ENCODE measurements around the gene STIMATE.

The STIMATE gene

DNA sequence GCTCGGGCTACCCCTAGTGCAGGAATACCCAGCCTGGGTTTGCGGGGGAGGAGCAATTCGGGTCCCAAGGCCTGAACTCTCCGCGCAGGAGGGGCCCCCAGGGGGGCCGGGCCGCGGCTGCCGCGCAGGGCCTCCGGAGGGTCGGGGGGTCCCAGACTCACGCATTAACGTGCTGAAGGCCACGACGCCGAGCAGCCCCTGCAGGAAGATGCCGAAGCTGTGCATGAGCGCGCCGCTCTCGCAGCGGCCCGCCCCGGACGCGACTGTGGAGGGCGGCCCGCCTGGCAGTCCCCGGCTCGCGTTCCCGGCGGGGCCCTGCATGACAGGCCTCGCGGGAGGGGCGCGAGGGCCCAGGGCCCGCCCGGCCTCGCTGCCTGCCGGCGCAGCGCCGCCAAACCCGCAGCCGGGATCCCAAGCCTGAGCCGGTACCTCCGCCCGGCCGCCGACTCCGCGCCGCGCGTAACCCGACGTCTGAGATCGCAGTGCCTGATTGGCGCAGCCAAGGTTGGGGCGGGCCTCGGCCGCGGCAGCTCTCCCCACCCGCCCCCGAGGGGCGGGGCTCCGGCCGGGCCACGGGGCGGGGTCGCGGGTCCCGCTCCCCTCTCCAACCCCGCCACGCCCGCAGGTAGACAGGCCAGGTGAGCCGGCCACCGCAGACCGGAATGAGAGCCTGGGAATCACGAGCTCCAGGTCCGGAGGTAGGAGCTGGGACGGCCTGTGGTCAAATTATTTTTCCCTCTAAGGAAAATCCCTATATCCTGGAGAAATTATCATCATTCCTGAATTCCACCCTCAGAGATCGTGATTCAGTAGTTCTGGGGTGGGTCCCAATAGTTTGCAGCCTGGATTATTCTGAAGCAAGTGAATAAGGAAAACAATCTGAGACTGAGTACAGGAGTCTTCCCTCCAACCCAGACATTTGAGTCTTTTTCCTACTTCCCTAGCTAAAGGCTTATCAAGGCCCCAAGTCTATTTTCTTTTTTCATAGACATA, at the start of gene STIMATE:
Gene STIMATE (minus strand): TSS at position 419 of the 993 bp plus-strand sequence. CDS start 98 bp downstream, at position 321.
- DNase-seq = peak; percentile 83 to 85

- no peak for DNase-seq
Measured at GRCh38 chr3:52939600-52939999, 42.3 kb upstream of the STIMATE start.

GRCh38 chr3:52934630-52935530, 37.5 kb upstream of the STIMATE start:
- peak; percentile 20 to 50 for DNase-seq

DNA sequence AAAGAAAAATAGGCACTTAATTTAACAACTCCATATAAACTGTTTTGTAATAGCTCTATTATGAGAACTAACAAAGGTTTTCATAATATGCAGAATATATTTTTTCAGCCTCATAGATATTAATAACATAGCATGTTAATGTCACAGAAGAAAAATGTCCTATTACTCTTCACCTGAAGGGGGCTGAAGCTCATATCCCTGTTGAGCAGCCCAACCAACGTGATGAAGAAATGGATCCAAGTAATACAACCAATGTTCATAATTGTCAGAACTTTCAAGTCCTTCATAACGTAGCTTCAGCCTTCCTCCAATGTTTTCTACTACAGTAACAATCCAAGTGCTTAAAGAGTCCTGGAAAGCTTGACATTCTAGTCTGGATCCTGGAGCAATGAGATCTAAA, 34.5 kb upstream of the STIMATE start:
- no peak for DNase-seq

- DNase-seq = no peak
Measured at GRCh38 chr3:52931328-52931727, 34.0 kb upstream of the STIMATE start.

DNA sequence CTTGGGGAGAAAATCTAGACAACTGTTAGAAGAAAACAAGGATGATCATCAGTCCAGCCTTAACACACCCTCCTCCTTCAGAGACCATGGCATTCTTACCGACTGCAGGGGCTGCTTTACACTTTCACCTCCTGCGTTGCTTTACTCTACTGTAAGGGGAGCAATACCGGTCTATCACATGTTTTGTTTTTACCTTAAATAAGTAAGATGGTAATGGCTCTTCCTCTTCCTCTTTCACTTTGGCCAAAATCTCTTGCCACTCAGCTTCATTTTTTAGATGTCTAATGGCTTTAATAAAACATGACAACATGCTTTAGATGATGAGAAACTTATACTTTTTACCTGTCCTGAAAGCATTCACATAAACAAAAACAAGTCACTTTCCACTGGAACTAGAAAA, 33.4 kb upstream of the STIMATE start:
- DNase-seq = no peak

DNA sequence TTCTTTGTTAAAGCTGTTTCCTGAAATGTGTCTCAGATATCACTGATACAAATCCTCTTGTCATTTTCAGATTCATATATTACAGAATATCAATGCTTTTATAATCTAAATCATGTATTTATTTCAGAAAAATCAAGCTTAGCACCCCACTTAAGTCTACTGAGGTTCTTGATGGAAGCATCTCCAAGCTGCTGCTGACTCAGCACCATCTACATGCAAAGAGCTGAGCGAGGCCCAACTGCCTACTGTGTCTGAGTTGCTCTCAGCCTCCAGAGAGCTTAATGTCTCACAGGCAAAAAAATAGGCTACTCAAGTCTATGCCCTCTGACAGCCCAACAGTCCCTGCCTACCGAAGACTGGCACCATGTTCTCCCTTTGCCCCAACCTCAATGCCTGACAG, 29.2 kb upstream of the STIMATE start:
- DNase-seq = no peak

GRCh38 chr3:52925405-52926313, 28.3 kb upstream of the STIMATE start:
- no peak for DNase-seq

- no peak for DNase-seq
Measured at GRCh38 chr3:52923963-52924362, 26.6 kb upstream of the STIMATE start.

- no peak for DNase-seq
Measured at GRCh38 chr3:52920841-52921240, 23.5 kb upstream of the STIMATE start.

DNA sequence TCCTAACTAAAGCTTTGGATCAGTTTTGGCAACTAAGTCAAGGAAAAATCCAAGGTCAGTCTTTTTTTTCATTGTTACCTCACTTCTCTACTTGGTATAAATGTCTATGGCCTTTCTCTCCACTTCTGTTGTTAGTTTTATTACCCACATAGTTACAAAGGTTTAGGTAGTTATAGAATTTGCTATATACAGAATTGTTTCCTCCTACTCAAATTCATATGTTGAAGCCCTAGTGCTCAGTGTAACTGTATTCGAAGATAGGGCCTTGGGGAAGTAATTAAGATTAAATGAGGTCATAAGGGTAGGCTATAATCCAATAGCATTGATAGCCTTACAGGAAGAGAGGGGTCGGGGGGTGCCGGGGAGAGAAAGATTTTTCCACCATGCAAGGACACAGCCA, 19.7 kb upstream of the STIMATE start:
- no peak for DNase-seq

GRCh38 chr3:52915294-52915693, 17.9 kb upstream of the STIMATE start:
- no peak for DNase-seq

DNA sequence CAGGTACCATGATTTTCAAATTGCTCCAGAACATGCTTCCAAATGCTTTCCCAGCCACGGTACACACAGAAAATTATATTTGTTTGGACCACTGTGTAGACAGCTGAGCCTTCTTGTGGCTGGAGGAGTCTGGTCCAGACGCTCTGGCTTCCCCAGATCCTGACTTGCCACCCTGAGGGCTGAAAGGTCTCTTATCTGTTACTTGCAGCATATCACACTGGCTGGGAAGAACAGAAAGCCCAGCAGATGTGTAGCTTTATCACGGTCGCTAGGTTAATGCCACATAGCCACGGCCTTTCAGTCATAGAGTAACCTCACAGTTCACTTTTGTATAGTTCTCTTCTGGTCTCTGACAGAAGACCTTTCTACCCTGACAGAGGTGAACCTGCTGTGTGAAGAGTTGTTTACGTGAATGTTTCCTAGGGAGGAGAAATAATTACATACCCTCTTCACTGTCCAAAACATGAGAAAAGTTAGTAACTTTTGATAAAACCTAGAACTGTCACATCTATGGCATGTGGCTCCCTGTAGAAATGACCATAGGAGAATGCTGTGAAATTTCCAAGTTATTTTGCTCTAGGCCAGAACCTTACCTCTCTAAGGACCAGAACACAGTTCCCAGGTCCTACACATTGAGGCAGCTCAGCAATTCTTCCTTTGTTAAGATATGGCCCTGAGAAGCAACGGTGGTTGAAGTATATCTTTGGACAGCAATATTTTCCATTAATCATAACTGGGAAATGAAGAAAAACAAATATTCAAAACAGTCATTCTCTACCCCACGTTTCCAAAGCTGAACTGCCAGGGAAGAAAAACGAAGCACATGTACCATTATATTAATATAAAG, 15.8 kb upstream of the STIMATE start:
- no peak for DNase-seq

DNA sequence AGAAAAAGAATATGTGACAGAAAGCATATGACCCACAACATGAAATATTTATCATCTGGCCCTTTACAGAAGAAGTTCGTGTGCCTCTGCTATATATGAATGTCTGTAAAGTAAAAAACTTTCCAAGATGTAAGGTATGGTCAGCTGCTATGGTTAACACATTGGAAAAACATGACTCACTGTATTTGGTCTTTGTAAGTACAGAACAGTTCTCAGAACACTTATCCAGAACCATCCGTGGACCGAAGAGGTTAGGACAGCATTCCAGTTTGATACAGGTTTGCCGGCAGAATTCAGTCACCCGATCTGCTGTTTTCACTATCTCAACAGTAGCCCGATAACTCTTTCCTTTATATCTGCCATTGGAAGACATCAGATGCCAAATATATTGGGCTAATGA, 13.5 kb upstream of the STIMATE start:
- DNase-seq = no peak

DNA sequence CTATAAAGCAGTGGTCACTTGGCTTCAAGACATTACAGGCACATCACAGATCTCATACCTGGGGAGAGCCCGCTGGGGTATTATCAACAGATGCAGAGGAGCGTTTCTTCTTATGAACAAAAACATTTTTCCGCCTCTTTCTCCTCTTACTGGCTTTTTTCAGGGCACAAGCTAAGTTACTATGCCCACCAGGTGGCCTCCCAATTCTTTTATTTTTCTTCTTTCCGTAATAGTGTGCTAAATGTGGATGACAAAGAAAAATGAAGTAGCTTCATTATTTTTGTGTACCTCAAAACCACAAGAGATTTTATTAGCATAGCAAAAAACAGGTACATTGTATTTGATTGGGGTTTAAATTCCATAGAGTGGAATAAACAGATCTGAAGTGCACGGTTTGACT, 10.1 kb upstream of the STIMATE start:
- no peak for DNase-seq

GRCh38 chr3:52904552-52904951, 7.2 kb upstream of the STIMATE start:
- no peak for DNase-seq

DNA sequence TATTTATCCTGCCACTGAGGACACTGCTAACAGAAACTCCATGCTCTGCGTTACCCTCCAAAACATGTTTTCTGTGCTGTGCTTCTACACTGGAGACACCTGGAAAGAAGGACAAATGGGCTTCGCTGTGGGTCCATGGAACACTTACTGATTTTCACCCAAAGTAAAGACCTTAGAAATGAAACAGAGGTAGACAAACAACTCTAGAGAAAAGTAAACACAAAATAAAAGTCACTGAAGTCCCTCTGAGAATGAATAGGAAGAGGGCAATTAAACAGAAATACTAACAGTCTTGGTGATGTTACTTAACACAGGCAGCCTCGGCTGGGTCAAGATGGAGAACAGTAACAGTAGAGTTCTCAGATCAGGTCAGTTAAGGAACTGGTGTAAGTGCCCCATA, 6.7 kb upstream of the STIMATE start:
- no peak for DNase-seq

- no peak for DNase-seq
Measured at GRCh38 chr3:52896613-52897012, 735 bp downstream of the STIMATE start.

DNA sequence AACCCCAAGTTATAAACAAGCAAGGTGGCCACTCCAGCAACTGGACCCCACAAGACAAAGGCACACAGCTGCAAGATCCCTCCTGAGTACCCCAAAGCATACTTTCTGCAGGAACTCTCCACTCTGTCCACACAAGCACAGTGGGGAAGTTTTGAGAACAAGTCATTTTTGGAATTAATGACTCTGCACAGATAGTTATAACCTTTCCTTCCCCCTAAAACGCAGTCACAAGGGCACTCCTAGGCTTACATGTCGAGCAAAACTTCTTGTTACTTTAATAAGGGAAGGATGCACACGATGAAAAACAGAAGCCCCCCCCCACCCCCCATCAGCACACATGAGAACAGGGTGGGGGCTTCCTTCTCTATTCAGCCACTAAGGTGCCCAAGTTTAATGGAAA, 1.2 kb downstream of the STIMATE start:
- no peak for DNase-seq

GRCh38 chr3:52895418-52895817, 1.9 kb downstream of the STIMATE start:
- no peak for DNase-seq

- DNase-seq = no peak
Measured at GRCh38 chr3:52894756-52895155, 2.6 kb downstream of the STIMATE start.

- DNase-seq = no peak
Measured at GRCh38 chr3:52893723-52894122, 3.6 kb downstream of the STIMATE start.

Measured in stimulated activated CD4-positive, alpha-beta T cell treated with anti-CD3 and anti-CD28 coated beads, Interleukin-4, amount 100 ng/mL, for 4 hours (primary cell).